Pons (tissue), 1 donor: ENCODE results near the gene ENO2.
"Not testable (repeated sequence)": the region's sequence is repeated elsewhere in the genome, so short reads cannot be mapped to it uniquely, and the experiment has no call there.

Source experiments
- DNase-seq: peaks from one replicate; pipeline ENCODE4 v3.0.0-alpha.2; 2016; ENCODE audit warnings: low spot score

The ENO2 gene

DNA sequence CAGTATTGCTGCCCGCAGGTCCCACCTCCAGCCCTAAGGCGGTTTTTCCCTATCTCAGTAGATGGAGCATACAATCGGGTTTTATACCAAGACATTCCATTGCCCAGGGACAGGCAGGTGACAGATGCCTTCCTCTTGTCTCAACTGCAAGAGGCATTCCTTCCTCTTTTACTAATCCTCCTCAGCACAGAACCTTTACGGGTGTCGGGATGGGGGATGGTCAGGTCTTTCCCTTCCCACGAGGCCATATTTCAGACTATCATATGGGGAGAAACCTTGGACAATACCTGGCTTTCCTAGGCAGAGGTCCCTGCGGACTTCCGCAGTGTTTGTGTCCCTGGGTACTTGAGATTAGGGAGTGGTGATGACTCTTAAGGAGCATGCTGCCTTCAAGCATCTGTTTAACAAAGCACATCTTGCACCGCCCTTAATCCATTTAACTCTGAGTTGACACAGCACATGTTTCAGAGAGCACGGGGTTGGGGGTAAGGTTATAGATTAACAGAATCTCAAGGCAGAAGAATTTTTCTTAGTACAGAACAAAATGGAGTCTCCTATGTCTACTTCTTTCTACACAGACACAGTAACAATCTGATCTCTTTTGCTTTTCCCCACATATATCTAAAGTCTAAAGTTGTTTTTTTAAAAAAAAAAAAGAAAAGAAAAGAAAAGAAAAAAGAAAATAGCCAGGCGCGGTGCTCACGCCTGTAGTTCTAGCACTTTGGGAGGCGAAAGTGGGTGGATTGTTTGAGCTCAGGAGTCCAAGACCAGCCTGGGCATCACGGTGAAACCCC is 28.0 kb upstream of the ENO2 start:
- not testable (repeated sequence) for DNase-seq

- DNase-seq = no peak
These were observed 26.9 kb upstream of the ENO2 start for GRCh38 chr12:6887460-6887859.

DNA sequence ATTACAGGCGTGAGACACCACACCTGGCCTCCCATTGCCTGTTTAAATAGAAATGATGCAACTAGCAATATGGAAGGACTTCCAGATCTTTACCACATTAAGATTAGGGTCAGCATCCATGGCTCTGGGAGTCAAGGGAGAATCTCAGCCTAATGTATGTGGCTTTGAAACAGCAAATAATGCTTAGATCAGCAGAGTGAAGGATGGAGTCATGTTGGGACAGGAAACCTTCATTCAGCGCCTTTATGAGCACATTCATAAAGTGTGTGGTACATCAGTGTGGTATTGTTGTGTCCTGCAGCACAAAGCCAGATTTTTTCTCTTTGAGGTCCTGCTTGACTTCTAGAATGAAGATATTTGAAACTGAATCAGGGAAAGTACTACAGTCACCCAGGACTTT is 26.0 kb upstream of the ENO2 start:
- DNase-seq = no peak

DNA sequence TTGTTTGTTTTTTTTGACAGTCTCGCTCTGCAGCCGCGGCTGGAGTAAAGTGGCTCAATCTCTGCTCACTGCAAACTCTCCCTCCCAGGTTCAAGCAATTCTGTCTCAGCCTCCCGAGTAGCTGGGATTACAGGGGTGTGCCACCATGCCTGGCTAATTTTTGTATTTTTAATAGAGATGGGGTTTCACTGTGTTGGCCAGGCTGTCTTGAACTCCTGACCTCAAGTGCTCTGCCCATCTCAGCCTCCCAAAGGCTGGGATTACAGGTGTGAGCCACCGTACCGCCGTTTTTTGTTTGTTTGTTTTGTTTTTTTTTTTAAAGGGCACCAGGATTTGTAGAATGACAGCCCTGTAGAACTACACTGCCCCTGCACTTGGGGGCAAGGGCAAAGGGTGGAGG is 25.6 kb upstream of the ENO2 start:
- DNase-seq = not testable (repeated sequence)

DNA sequence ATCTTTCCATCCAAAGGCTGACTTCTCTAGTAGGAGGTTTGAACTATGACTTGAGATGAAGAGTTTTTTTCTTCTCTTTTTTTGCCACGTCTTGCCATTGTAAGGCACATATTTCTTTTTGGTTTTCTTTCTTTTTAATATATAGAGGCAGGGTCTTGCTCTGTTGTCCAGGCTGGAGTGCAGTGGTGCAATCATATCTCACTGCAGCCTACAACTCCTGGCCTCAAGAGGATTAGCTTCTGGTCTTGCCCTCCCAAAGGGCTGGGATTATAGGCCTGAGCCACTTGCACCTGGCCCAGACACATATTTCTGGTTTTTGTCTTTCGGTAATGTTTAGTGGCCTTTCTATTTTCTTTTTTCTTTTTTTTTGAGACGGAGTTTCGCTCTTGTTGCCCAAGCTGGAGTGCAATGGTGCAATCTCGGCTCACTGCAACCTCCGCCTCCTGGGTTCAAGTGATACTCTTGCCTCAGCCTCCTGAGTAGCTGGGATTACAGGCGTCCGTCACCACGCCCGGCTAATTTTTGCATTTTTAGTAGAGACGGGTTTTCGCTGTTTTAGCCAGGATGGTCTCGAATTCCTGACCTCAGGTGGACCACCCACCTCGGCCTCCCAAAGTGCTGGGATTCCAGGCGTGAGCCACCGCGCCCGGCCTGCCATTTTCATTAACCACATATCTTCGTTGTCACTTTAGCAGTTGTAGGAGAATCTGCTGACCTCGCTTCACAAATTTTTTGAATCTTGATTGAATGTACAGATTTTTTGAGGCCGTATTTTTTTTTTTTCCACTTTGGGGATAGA is 24.4 kb upstream of the ENO2 start:
- not testable (repeated sequence) for DNase-seq

GRCh38 chr12:6890789-6891645 is 23.4 kb upstream of the ENO2 start:
- peak; percentile 94 for DNase-seq

- DNase-seq = no peak
These were observed 22.8 kb upstream of the ENO2 start for GRCh38 chr12:6891646-6892001.

DNA sequence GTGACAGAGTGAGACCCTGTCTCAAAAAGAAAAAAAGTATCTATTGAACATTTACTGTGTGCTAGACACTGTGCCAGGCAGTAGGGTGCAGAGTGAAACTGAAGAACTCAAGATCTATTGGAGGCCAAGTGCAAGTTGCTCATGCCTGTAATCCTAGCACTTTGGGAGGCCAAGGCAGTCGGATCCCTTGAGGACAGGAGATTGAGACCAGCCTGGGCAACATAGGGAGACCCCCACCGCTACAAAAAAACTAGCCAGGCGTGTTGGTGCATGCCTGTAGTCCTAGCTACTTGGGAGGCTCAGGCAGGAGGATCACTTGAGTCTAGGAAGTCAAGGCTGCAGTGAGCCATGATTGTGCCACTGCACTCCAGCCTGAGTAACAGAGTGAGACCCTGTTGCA is 21.7 kb upstream of the ENO2 start:
- not testable (repeated sequence) for DNase-seq

DNA sequence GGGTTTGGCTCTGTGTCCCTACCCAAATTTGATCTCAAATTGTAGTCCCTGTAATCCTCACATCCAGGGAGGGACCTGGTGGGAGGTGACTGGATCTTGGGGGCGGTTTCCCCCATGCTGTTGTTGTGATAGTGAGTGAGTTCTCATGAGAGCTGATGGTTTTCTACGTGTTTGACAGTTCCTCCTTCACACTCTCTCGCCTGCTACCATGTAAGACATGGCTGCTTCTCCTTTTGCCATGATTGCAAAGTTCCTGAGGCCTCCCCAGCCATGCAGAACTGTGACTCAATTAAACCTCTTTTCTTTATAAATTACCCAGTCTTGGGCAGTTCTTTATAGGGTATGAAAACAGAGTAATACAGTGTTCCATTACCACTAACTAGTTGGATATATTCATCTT is 20.1 kb upstream of the ENO2 start:
- DNase-seq = no peak

DNA sequence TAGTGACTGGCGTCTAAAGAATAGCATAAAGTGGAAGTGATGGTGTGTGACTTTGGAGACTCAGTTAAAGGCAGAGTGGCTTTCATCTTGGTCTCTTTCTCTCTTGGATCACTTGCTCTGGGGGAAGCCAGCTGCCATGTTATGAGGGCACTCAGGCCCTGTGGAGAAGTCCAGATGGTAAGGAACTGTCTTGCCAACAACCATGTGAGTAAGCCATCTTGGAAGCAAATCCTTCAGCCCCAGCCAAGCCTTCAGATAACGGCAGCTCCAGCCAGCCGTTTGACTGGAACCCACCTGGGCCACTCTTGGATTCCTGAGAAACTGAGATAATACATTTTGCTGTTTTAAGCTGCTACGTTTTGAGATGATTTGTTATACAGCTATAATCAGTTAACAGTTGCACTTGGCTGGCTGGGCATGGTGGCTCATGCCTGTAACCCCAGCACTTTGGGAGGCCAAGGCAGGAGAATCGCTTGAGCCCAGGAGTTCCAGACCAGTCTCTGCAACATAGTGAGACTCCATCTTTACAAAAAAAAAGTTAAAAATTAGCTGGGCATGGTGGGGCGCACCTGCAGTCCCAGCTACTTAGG is 17.4 kb upstream of the ENO2 start:
- DNase-seq = no peak

- no peak for DNase-seq
These were observed 15.0 kb upstream of the ENO2 start for GRCh38 chr12:6899427-6899826.

DNA sequence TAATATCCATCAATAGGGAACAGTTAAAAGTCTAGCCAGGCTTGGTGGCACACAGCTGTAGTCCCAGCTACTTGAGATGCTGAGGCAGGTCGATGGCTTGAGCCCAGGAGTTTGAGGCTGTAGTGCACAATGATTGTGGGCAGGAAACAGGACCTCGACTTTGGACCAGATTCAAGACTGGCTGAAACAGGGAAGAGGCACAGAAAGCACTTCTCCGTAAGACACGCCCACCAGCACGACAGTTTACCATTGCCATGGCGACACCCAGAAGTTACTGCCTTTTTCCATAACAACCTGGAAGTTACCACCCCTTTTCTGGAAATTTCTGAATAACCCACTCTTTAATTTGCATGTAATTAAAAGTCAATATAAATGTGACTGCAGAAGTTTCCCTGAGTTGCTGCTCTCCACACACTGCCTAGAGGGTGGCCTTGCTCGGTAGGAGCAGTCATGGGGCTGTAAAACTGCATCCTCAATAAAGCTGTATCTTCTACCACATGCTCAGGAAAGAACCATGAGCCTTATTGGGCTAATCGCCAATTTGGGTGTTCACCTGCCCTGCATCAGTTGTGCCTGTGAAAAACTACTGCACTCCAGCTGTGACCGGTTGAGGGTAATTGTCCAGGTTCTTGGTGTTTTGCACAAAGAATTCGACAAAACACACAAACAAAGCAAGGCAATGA is 14.4 kb upstream of the ENO2 start:
- DNase-seq = peak; percentile 83

DNA sequence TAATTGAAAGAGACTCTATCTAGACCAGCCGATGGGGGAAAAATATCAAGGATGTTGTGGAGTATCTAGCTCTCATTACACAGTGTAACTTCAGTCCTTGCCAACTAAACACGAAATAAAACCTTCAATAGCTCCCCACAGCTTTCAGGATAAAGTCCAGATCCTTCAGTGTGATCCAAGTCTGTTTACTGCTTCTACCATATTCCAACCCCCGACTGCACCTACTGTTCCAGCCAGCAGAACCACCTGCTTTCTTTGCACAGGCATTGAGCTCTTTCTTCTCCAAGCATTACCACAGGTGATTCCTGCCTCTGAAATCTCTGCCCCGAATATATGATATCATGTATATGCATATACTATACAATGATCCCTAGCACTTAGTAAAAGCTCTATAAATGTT is 11.9 kb upstream of the ENO2 start:
- no peak for DNase-seq

- no peak for DNase-seq
These were observed 10.7 kb upstream of the ENO2 start for GRCh38 chr12:6903722-6904121.

GRCh38 chr12:6904280-6905276 is 9.8 kb upstream of the ENO2 start, which contains the start of gene LRRC23:
Gene LRRC23, plus strand, starts transcription at chr12:6904822. Its CDS starts 812 bp downstream, at chr12:6905634.
- peak; percentile 96 for DNase-seq

- DNase-seq = no peak
These were observed 8.9 kb upstream of the ENO2 start for GRCh38 chr12:6905414-6906040.

DNA sequence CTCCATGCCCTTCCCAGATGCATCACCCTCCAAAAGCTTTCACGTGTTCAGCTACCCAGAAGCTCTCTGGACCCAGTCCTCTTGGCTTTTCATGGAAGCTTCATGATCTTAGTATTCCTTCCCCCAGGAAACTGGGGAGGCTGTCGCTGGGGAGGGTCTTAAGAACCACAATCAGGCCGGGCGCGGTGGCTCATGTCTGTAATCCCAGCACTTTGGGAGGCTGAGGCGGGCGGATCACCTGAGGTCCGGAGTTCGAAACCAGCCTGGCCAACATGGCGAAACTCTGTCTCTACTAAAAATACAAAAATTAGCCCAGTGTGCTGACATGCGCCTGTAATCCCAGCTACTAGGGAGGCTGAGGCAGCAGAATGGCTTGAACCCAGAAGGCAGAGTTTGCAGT is 6.2 kb upstream of the ENO2 start:
- DNase-seq = not testable (repeated sequence)

DNA sequence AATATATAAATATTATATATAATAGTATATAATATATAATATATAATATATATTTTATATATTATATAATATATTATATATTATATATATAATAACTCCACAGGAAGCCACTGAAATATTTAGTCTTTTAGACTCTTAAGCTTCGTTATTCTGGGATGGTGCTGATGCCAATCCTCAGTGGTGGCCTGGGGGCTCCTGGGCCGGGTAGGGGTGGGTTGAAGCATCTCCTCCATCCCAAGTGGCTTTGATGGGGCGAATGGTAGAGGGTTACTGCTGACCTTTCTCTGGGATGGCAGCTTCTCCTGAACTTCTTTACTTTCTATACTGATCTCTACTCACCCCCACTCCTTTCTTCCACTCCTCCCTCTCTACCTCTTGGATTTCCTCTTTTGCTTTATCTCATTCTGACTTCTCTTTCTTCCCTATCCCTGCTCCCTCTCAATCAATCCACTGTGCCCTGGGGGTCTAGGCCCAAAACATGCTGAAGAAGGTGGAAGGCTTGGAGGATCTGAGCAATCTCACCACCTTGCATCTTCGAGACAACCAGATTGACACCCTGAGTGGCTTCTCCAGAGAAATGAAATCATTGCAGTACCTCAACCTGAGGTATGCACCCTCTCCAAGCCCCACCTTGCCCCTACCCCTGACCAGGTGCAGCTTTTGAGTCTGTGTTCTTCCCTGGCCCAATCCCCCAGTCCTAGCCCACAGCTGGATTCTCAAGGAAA is 4.8 kb upstream of the ENO2 start:
- no peak for DNase-seq
